HG02970 (cell line): ENCODE measurements around the gene ZCCHC14.

Experiments
- ATAC-seq: cut with Tn5 transposase; IDR thresholded peaks from one replicate; pipeline ENCODE4 v1.9.1; 2021; ENCODE audit warnings: mild to moderate bottlenecking, moderate library complexity, moderate number of reproducible peaks; ENCODE audit not compliant: unreplicated experiment, low FRiP score

ZCCHC14 gene

GRCh38 chr16:87438611-87438985 lies 54.2 kb downstream of the ZCCHC14 start:
- no peak for ATAC-seq

GRCh38 chr16:87437911-87438610 lies 54.8 kb downstream of the ZCCHC14 start:
- no peak for ATAC-seq

- no peak for ATAC-seq
Observed at GRCh38 chr16:87437327-87437726, 55.5 kb downstream of the ZCCHC14 start.

- ATAC-seq = no peak
Observed at GRCh38 chr16:87436225-87437172, 56.3 kb downstream of the ZCCHC14 start.

- no peak for ATAC-seq
Observed at GRCh38 chr16:87435372-87436224, 57.2 kb downstream of the ZCCHC14 start.

GRCh38 chr16:87434146-87434667 lies 58.6 kb downstream of the ZCCHC14 start:
- no peak for ATAC-seq

- ATAC-seq = no peak
Observed at GRCh38 chr16:87432330-87432915, 60.4 kb downstream of the ZCCHC14 start.

- ATAC-seq = no peak
Observed at GRCh38 chr16:87431926-87432325, 60.9 kb downstream of the ZCCHC14 start.

- ATAC-seq = no peak
Observed at GRCh38 chr16:87426423-87427215, 66.2 kb downstream of the ZCCHC14 start.

GRCh38 chr16:87425941-87426340 lies 66.9 kb downstream of the ZCCHC14 start:
- ATAC-seq = no peak

GRCh38 chr16:87424266-87424665 lies 68.6 kb downstream of the ZCCHC14 start:
- ATAC-seq = no peak

GRCh38 chr16:87423429-87423828 lies 69.4 kb downstream of the ZCCHC14 start:
- no peak for ATAC-seq

- ATAC-seq = no peak
Observed at GRCh38 chr16:87422106-87422505, 70.7 kb downstream of the ZCCHC14 start.

GRCh38 chr16:87421003-87421912 lies 71.6 kb downstream of the ZCCHC14 start:
- no peak for ATAC-seq

- ATAC-seq = no peak
Observed at GRCh38 chr16:87420026-87421002, 72.5 kb downstream of the ZCCHC14 start.

GRCh38 chr16:87418644-87419043 lies 74.2 kb downstream of the ZCCHC14 start:
- no peak for ATAC-seq

GRCh38 chr16:87418216-87418615 lies 74.6 kb downstream of the ZCCHC14 start:
- ATAC-seq = no peak
